PC-3 (cell line): ENCODE measurements around the gene LKAAEAR1.

Experiments
- CTCF ChIP-seq: fragments of 300-600 bp; sonication (generic); conservative IDR thresholded peaks from 2 replicates; pipeline ENCODE4 v1.5.1; 2017; ENCODE audit warnings: antibody characterized with exemption, low read depth, mild to moderate bottlenecking, low read length
- EZH2 ChIP-seq: fragments of 300-600 bp; sonication (generic); IDR thresholded peaks from one replicate; pipeline ENCODE4 v1.6.1; 2017; ENCODE audit warnings: antibody characterized with exemption, mild to moderate bottlenecking, low read length; ENCODE audit not compliant: unreplicated experiment
- EZH2phosphoT487 ChIP-seq: fragments of 300-600 bp; sonication (generic); IDR thresholded peaks from 2 replicates; pipeline ENCODE4 v1.6.1; 2018; ENCODE audit warnings: mild to moderate bottlenecking, antibody characterized with exemption, low read length, borderline replicate concordance

DNA sequence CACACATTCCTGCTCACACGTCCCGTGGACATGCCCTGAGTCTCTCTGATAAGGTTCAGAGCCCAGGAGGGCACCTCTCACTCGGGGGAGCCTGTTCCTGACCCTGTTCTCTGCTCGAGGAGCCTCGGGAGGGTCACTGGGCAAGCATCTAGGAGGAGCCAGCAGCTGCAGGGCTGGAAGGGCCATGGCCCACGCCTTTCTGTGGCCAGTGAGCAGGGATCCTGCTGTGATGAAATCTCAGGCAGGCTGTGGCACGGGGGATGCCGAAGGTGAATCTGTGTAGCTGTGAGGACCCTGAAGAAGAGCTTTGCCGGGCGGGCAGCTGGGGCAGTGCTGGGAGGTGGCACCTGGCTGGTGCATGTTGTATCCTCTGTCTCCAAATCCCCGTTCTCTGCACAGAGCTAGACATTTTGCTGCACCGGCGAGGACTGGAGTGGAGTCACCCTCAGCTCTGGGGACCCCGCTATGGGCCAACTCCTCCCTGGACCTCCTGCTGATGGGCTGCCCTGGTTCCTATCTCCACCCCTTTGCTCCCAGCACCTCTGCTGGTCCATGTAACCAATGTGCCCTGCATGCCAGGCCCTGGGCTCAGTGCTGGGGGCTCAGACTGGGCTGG, 30.3 kb upstream of the LKAAEAR1 start:
- TF ChIP-seq CTCF, result no peak
- no peak for TF ChIP-seq EZH2
- no peak for TF ChIP-seq EZH2phosphoT487
